ENCODE data around the gene GATAD2A.

DNA sequence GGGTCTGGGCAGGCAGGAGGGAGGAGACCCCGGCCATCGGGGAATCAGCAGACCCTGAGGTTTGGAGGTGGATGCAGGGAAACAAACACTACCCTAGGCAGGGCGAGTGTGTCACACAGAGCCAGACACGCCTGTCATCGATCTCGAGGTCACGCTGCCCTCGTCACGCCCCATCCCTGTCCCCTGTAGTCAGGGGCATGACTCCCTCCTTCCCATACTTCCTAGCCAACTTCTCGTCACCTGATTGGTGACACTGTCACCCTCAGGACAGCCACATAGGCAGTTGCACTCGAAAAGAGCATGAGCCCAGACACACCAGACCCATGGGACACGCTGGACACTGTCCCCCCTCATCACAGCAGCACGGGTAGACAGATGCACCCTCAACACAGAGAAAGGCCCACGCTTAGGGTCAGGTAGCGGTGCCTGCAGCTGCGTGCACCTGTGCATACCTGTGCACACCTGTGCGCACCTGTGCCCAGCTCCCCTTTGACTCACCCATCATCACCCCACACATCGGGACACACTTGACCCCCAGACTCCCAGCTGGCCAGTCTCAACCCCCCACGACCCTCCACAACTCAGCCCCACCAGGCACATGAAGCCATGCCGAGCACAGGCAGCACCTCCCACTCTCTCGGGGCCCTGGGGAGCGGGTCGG, 144.5 kb downstream of the GATAD2A start:
- TF ChIP-seq, protein P1, sequence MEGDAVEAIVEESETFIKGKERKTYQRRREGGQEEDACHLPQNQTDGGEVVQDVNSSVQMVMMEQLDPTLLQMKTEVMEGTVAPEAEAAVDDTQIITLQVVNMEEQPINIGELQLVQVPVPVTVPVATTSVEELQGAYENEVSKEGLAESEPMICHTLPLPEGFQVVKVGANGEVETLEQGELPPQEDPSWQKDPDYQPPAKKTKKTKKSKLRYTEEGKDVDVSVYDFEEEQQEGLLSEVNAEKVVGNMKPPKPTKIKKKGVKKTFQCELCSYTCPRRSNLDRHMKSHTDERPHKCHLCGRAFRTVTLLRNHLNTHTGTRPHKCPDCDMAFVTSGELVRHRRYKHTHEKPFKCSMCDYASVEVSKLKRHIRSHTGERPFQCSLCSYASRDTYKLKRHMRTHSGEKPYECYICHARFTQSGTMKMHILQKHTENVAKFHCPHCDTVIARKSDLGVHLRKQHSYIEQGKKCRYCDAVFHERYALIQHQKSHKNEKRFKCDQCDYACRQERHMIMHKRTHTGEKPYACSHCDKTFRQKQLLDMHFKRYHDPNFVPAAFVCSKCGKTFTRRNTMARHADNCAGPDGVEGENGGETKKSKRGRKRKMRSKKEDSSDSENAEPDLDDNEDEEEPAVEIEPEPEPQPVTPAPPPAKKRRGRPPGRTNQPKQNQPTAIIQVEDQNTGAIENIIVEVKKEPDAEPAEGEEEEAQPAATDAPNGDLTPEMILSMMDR (IDR thresholded peaks at IDR 0.05), result no peak
- TF ChIP-seq POLR2A (IDR thresholded peaks at IDR 0.05) (no peak), POLR2AphosphoS5 (IDR thresholded peaks at IDR 0.05) (no peak)

Data from stomach (tissue), 4 donors.